Breast epithelium (tissue), 4 donors: ENCODE data around the gene USP24. TPM values are rescaled to one million over a fixed set of nuclear protein-coding genes. Genes with fewer than 3 reads are reported as not detected.
A peak's percentile ranks its signal among the peaks of the same experiment; 100 is the strongest.

ENCODE experiments used
- DNase-seq, 2 donors: peaks; one replicate each; pipeline ENCODE4 v3.0.0-alpha.2; 2019; ENCODE audit warnings: low spot score in 2 of 2
- H3K27ac ChIP-seq, 2 donors: fragments of 200-600 bp; sonication (generic) in 1 of 2; one replicate each; pipeline ENCODE4 v1.5.1; 2016 to 2019; ENCODE audit warnings: mild to moderate bottlenecking in 1 of 2
- H3K27me3 ChIP-seq, 2 donors: fragments of 200-600 bp; sonication (generic) in 1 of 2; one replicate each; pipeline versions ENCODE4 v1.5.1 to v1.6.0; 2017 to 2019; ENCODE audit warnings: control low read depth in 1 of 2, mild to moderate bottlenecking in 1 of 2
- H3K36me3 ChIP-seq: fragments of 200-600 bp; one replicate; pipeline ENCODE4 v1.5.1; 2019
- H3K4me1 ChIP-seq, 2 donors: fragments of 200-600 bp; sonication (generic); one replicate each; pipeline ENCODE4 v1.5.1; 2016 to 2019; ENCODE audit warnings: control low read depth in 1 of 2
- H3K4me3 ChIP-seq, 3 donors: fragments of 200-600 bp; sonication (generic); 1 replicate in 2 of 3; 2 replicates in 1 of 3; pipeline ENCODE4 v1.5.1; 2016 to 2019; ENCODE audit warnings: mild to moderate bottlenecking in 3 of 3, moderate library complexity in 2 of 3
- H3K9me3 ChIP-seq, 2 donors: fragments of 200-600 bp; sonication (generic) in 1 of 2; one replicate each; pipeline ENCODE4 v1.5.1; 2016 to 2019; ENCODE audit warnings: control low read depth in 1 of 2
- CTCF ChIP-seq, 3 donors: fragments of 450-650 bp; IDR thresholded peaks; one replicate each; pipeline ENCODE4 v1.5.1; 2016 to 2017; ENCODE audit warnings: antibody characterized with exemption in 3 of 3, mild to moderate bottlenecking in 3 of 3, moderate library complexity in 3 of 3
- POLR2A ChIP-seq: fragments of 450-650 bp; IDR thresholded peaks from one replicate; pipeline ENCODE4 v1.6.1; 2016; ENCODE audit warnings: antibody characterized with exemption, mild to moderate bottlenecking, moderate library complexity
- POLR2AphosphoS5 ChIP-seq, 3 donors: sonication (generic); formaldehyde crosslinking; IDR thresholded peaks; one replicate each; pipeline ENCODE4 v1.6.1; 2017; ENCODE audit warnings: antibody characterized with exemption in 3 of 3
- intact Hi-C: fragments of 100-400 bp; cut with DNase I; formaldehyde crosslinking; loops from one replicate; pipeline ENCODE4 v1.15.1; 2023; ENCODE audit warnings: low total_unique reads
- total RNA-seq, 3 donors: library from RNA; depleted of rRNA; stranded (reverse); fragments of >200 nt; gene quantifications; one replicate each; pipeline ENCODE4 v1.1.0, GENCODE V29; 2016

The USP24 gene
- total RNA-seq, 3 donors from 2014 or later, result 51.5 to 103 (median 77.3) TPM

- no peaks in the 10 kb centered on the region for H3K36me3 ChIP-seq
- no peaks in the 10 kb centered on the region for H3K27me3 ChIP-seq
- peak overlapping the region; percentile 28 to 50 for H3K27ac ChIP-seq
- TF ChIP-seq POLR2AphosphoS5 (IDR thresholded peaks at IDR 0.05) (no peak), CTCF (IDR thresholded peaks at IDR 0.05) (no peak), POLR2A (no peak)
- H3K4me1 ChIP-seq, result no peaks in the 10 kb centered on the region
- intact Hi-C loops, result no loop called here
- peak overlapping the region; percentile 1 to 38 (median 4) for H3K4me3 ChIP-seq
- DNase-seq, result no peak
- no peaks in the 10 kb centered on the region for H3K9me3 ChIP-seq
Observed at GRCh38 chr1:55210990-55211801, 4.0 kb downstream of the USP24 start.

DNA sequence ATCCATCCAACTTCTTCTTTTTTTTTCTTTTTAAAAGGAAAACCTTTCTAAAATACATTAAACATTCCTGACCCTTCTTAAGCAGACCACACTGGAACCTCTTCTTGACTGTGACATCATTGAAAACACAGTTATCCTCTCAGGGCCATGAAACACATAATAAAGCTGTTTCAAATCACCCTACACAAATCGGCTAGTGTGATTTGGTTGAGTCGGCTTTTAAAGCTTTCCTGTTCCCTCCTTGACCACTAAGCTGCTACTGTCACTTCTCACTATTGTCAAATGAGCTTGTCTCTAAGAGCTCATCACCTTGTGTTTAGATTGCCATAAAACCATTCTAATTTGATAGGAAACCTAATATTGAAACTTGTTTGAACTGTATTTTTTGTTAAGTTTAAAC, 5.9 kb downstream of the USP24 start:
- DNase-seq, result no peak
- Histone ChIP-seq H3K27ac (no peak overlapping the region), H3K27me3 (no peaks in the 10 kb centered on the region), H3K36me3 (no peaks in the 10 kb centered on the region), H3K4me1 (no peaks in the 10 kb centered on the region), H3K4me3 (no peak overlapping the region), H3K9me3 (no peaks in the 10 kb centered on the region)
- TF ChIP-seq POLR2AphosphoS5 (IDR thresholded peaks at IDR 0.05) (no peak), CTCF (IDR thresholded peaks at IDR 0.05) (no peak), POLR2A (no peak)
- intact Hi-C loops, result loop anchor here (5.0 kb wide), 1 partner anchor 343 kb away; no protein-coding TSS in a partner anchor

DNA sequence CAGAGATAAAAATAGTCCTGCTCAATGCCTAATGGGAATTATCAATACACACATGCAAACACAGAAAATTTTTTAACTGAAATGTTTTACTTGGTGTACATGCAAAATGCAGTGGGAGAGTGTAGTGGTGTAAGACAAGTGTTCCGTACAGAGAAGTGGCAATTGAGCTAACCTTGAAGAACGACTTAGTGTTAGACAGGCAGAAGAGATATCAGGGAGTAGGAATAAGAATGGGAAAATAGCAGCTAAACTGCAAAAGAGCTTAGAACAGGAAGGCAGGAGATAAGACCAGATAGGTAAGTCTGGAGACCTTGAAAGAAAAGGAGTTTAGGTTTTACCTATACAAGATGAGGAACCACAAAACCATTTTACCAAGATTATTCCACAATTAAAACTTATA, 9.0 kb downstream of the USP24 start:
- Histone ChIP-seq H3K27ac (no peak overlapping the region), H3K27me3 (no peaks in the 10 kb centered on the region), H3K4me1 (no peaks in the 10 kb centered on the region), H3K36me3 (no peaks in the 10 kb centered on the region), H3K4me3 (no peak overlapping the region), H3K9me3 (no peaks in the 10 kb centered on the region)
- TF ChIP-seq POLR2A (no peak), POLR2AphosphoS5 (IDR thresholded peaks at IDR 0.05) (no peak), CTCF (IDR thresholded peaks at IDR 0.05) (no peak)
- DNase-seq, result no peak
- intact Hi-C loops, result loop anchor here (5.0 kb wide), 1 partner anchor 346 kb away; no protein-coding TSS in a partner anchor

- no peak for DNase-seq
- H3K27me3 ChIP-seq, result no peaks in the 10 kb centered on the region
- no peaks in the 10 kb centered on the region for H3K9me3 ChIP-seq
- H3K27ac ChIP-seq, result no peak overlapping the region
- intact Hi-C loops, result loop anchor here (5.0 kb wide), 1 partner anchor 347 kb away; no protein-coding TSS in a partner anchor
- H3K4me3 ChIP-seq, result no peak overlapping the region
- H3K36me3 ChIP-seq, result no peaks in the 10 kb centered on the region
- TF ChIP-seq CTCF (IDR thresholded peaks at IDR 0.05) (no peak), POLR2AphosphoS5 (IDR thresholded peaks at IDR 0.05) (no peak), POLR2A (no peak)
- H3K4me1 ChIP-seq, result no peaks in the 10 kb centered on the region
Observed at GRCh38 chr1:55204997-55205396, 10.2 kb downstream of the USP24 start.

DNA sequence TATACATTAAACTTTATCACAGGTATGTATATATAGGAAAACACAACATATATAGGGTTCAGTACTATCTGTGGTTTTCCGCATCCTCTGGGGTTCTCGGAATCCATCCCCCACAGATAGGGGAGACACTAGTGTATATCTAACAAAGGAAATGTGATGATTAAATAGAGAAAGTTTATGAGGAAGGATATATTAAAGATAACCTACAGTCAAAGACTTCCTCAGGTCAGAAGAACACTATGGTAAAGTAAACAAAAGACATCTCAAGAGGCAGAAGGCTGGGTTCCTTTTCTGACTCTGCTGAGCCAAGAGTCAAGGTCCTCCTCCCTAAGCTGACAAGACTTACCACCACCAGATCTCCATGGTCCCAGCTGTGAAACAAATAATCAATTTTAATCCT, 12.1 kb downstream of the USP24 start:
- no peak for TF ChIP-seq CTCF (IDR thresholded peaks at IDR 0.05)
- TF ChIP-seq POLR2AphosphoS5 (IDR thresholded peaks at IDR 0.05), result no peak
- TF ChIP-seq POLR2A, result no peak
- H3K4me1 ChIP-seq, result no peaks in the 10 kb centered on the region
- H3K27me3 ChIP-seq, result no peaks in the 10 kb centered on the region
- no peaks in the 10 kb centered on the region for H3K9me3 ChIP-seq
- no peak for DNase-seq
- intact Hi-C loops, result no loop called here
- no peak overlapping the region for H3K4me3 ChIP-seq
- no peak overlapping the region for H3K27ac ChIP-seq
- no peaks in the 10 kb centered on the region for H3K36me3 ChIP-seq
